Upper lobe of left lung (tissue), 6 donors: ENCODE measurements around the gene TIRAP. TPM values are rescaled to one million over a fixed set of nuclear protein-coding genes. Genes with fewer than 3 reads are reported as not detected.
A peak's percentile ranks its signal among the peaks of the same experiment; 100 is the strongest.

Experiments used
- ATAC-seq, 2 donors: fragments of 200-7000 bp; cut with Tn5 transposase; one replicate each; pipeline ENCODE4 v1.9.1; 2022; ENCODE audit warnings: mild to moderate bottlenecking in 2 of 2, moderate library complexity in 2 of 2; ENCODE audit not compliant: low FRiP score in 2 of 2
- DNase-seq, 2 donors: peaks; one replicate each; pipeline ENCODE4 v3.0.0-alpha.2; 2019 to 2020
- H3K27ac ChIP-seq, 4 donors: fragments of 200-600 bp; sonication (generic); one replicate each; pipeline ENCODE4 v1.5.1; 2016 to 2019
- H3K27me3 ChIP-seq, 4 donors: fragments of 200-600 bp; sonication (generic); one replicate each; pipeline ENCODE4 v1.5.1; 2017 to 2019
- H3K36me3 ChIP-seq, 4 donors: fragments of 200-600 bp; sonication (generic); one replicate each; pipeline ENCODE4 v1.5.1; 2016 to 2019
- H3K4me1 ChIP-seq, 4 donors: fragments of 200-600 bp; sonication (generic); one replicate each; pipeline ENCODE4 v1.5.1; 2018 to 2019
- H3K4me3 ChIP-seq, 4 donors: fragments of 200-600 bp; sonication (generic); one replicate each; pipeline ENCODE4 v1.5.1; 2017 to 2019; ENCODE audit warnings: mild to moderate bottlenecking in 2 of 4, moderate library complexity in 1 of 4
- H3K9me3 ChIP-seq, 4 donors: fragments of 200-600 bp; sonication (generic); one replicate each; pipeline ENCODE4 v1.5.1; 2018 to 2019
- CTCF ChIP-seq, 6 experiments: fragments of 450-650 bp in 4 of 6; fragments of 200-600 bp in 2 of 6; sonication (generic) in 2 of 6; IDR thresholded peaks; one replicate each; pipeline ENCODE4 v1.5.1; 2016 to 2019; ENCODE audit warnings: antibody characterized with exemption in 6 of 6
- EP300 ChIP-seq, 4 donors: sonication (generic); formaldehyde crosslinking; IDR thresholded peaks; one replicate each; pipeline ENCODE4 v1.5.1; 2017; ENCODE audit warnings: antibody characterized with exemption in 4 of 4, control low read depth in 2 of 4
- POLR2A ChIP-seq, 4 donors: fragments of 450-650 bp; IDR thresholded peaks; one replicate each; pipeline ENCODE4 v1.5.1; 2016 to 2017; ENCODE audit warnings: antibody characterized with exemption in 4 of 4, mild to moderate bottlenecking in 2 of 4
- POLR2AphosphoS5 ChIP-seq, 2 donors: sonication (generic); formaldehyde crosslinking; IDR thresholded peaks; one replicate each; pipeline ENCODE4 v1.5.1; 2017; ENCODE audit warnings: antibody characterized with exemption in 2 of 2
- WGBS, 2 donors: methylation state at CpG; one replicate each; pipeline ENCODE4 v1.1.5; 2017 to 2018; 5-methylcytosine and 5-hydroxymethylcytosine counted together
- total RNA-seq, 6 donors: library from RNA; depleted of rRNA in 4 of 6; stranded (reverse); fragments of >200 nt in 4 of 6; gene quantifications; one replicate each; pipeline versions ENCODE4 v1.1.0 to v1.2.1, GENCODE V29; 2016 to 2021
- donor health status: DM: no; HTN: no; CAD: no; lungs with moderate emphysema.
- donor health status: DM: no; HTN: yes; CAD: no; lungs with severe emphysema.

TIRAP gene
- total RNA-seq, 6 donors from 2014 or later: 9.3 to 14.8 (median 11.6) TPM

- H3K36me3 ChIP-seq: no peaks in the 10 kb centered on the region
- no peaks in the 10 kb centered on the region for H3K9me3 ChIP-seq
- peak in 1 of 2 donors; percentile 59 for DNase-seq
- no peak for TF ChIP-seq EP300 (IDR thresholded peaks at IDR 0.05)
- peak in 1 of 4 donors; percentile 6 for TF ChIP-seq POLR2A (IDR thresholded peaks at IDR 0.05)
- no peaks in the 10 kb centered on the region for H3K27me3 ChIP-seq
- peak overlapping the region in 1 of 4 donors; percentile 18 for H3K4me3 ChIP-seq
- peaks cover 22 to 33% (median 25%) of the 10 kb centered on the region in 4 donors for H3K4me1 ChIP-seq
- peak; percentile 89 to 96 for ATAC-seq
- peak overlapping the region; percentile 73 to 87 (median 78) for H3K27ac ChIP-seq
- 46 to 62% methylated on average over 3 to 9 of the region's 9 CpGs for WGBS, 2 donors
Observed at GRCh38 chr11:126318574-126319373, 35.9 kb downstream of the TIRAP start.

GRCh38 chr11:126319374-126319740 is 36.5 kb downstream of the TIRAP start:
- Histone ChIP-seq H3K27me3 (no peaks in the 10 kb centered on the region), H3K27ac (peak overlapping the region; percentile 73 to 87 (median 78)), H3K36me3 (peaks cover 0 to 4% (median 0%) of the 10 kb centered on the region in 4 donors), H3K4me3 (no peak overlapping the region), H3K4me1 (peaks cover 22 to 33% (median 25%) of the 10 kb centered on the region in 4 donors), H3K9me3 (no peaks in the 10 kb centered on the region)
- TF ChIP-seq CTCF (IDR thresholded peaks at IDR 0.05) (no peak), POLR2A (IDR thresholded peaks at IDR 0.05) (no peak), POLR2AphosphoS5 (IDR thresholded peaks at IDR 0.05) (no peak)
- 81 to 96% methylated on average over 3 to 5 of the region's 5 CpGs for WGBS, 2 donors
- DNase-seq (no peak), ATAC-seq (peak in 1 of 2 donors; percentile 4)

- ATAC-seq: no peak
- Histone ChIP-seq H3K4me3 (no peak overlapping the region), H3K9me3 (no peaks in the 10 kb centered on the region), H3K36me3 (peaks cover 0 to 5% (median 0%) of the 10 kb centered on the region in 4 donors), H3K4me1 (peaks cover 14 to 18% (median 15%) of the 10 kb centered on the region in 4 donors), H3K27ac (no peak overlapping the region), H3K27me3 (no peaks in the 10 kb centered on the region)
- 98 to 99% methylated on average over 3 of the region's 3 CpGs for WGBS, 2 donors
- no peak for DNase-seq
- TF ChIP-seq CTCF (IDR thresholded peaks at IDR 0.05): no peak
- no peak for TF ChIP-seq POLR2A (IDR thresholded peaks at IDR 0.05)
- TF ChIP-seq POLR2AphosphoS5 (IDR thresholded peaks at IDR 0.05): no peak
- TF ChIP-seq EP300 (IDR thresholded peaks at IDR 0.05): no peak
Observed at GRCh38 chr11:126322996-126323395, 40.1 kb downstream of the TIRAP start.

GRCh38 chr11:126327281-126328000 is 44.5 kb downstream of the TIRAP start:
- Histone ChIP-seq H3K9me3 (no peaks in the 10 kb centered on the region), H3K27me3 (no peaks in the 10 kb centered on the region), H3K27ac (no peak overlapping the region), H3K4me1 (no peaks in the 10 kb centered on the region), H3K4me3 (no peak overlapping the region), H3K36me3 (peaks cover 0 to 19% (median 6%) of the 10 kb centered on the region in 4 donors)
- no peak for TF ChIP-seq POLR2A (IDR thresholded peaks at IDR 0.05)
- no peak for TF ChIP-seq CTCF (IDR thresholded peaks at IDR 0.05)
- TF ChIP-seq EP300 (IDR thresholded peaks at IDR 0.05): no peak
- ATAC-seq: no peak
- WGBS, 2 donors: 87 to 90% methylated on average over 17 of the region's 17 CpGs
- no peak for DNase-seq

- Histone ChIP-seq H3K4me1 (no peaks in the 10 kb centered on the region), H3K27ac (no peak overlapping the region), H3K27me3 (no peaks in the 10 kb centered on the region), H3K4me3 (no peak overlapping the region), H3K9me3 (no peaks in the 10 kb centered on the region), H3K36me3 (peaks cover 0 to 20% (median 6%) of the 10 kb centered on the region in 4 donors)
- no peak for DNase-seq
- ATAC-seq: no peak
- WGBS, 2 donors: 90 to 92% methylated on average over 19 to 20 of the region's 20 CpGs
- TF ChIP-seq EP300 (IDR thresholded peaks at IDR 0.05): no peak
- no peak for TF ChIP-seq CTCF (IDR thresholded peaks at IDR 0.05)
- no peak for TF ChIP-seq POLR2A (IDR thresholded peaks at IDR 0.05)
- TF ChIP-seq POLR2AphosphoS5 (IDR thresholded peaks at IDR 0.05): no peak
Observed at GRCh38 chr11:126328001-126328390, 45.1 kb downstream of the TIRAP start.
